GM21526 (cell line): ENCODE measurements around the gene TMEM53.

Source experiments
- ATAC-seq: cut with Tn5 transposase; IDR thresholded peaks from one replicate; pipeline ENCODE4 v1.9.1; 2021; ENCODE audit warnings: moderate library complexity; ENCODE audit not compliant: unreplicated experiment, low FRiP score

Gene TMEM53

GRCh38 chr1:44674113-44675000, at the start of gene TMEM53, which contains the start of gene ARMH1:
TSS of gene TMEM53 (minus strand) at chr1:44674481. CDS start at chr1:44674391, 90 bp downstream.
TSS of gene ARMH1 (plus strand) at chr1:44674714. CDS start at chr1:44689698, 14,984 bp downstream.
- ATAC-seq: peak; percentile 88

- ATAC-seq: no peak
Observed at GRCh38 chr1:44723496-44724295, 49.4 kb upstream of the TMEM53 start.

- no peak for ATAC-seq
Observed at GRCh38 chr1:44723064-44723463, 48.8 kb upstream of the TMEM53 start.

- ATAC-seq: peak; percentile 70
Observed at GRCh38 chr1:44721485-44722361, 47.4 kb upstream of the TMEM53 start.

GRCh38 chr1:44720281-44720680, 46.0 kb upstream of the TMEM53 start:
- ATAC-seq: no peak

GRCh38 chr1:44719318-44719717, 45.0 kb upstream of the TMEM53 start:
- no peak for ATAC-seq

GRCh38 chr1:44718091-44718490, 43.8 kb upstream of the TMEM53 start:
- no peak for ATAC-seq

GRCh38 chr1:44717653-44718052, 43.4 kb upstream of the TMEM53 start:
- ATAC-seq: no peak

- ATAC-seq: no peak
Observed at GRCh38 chr1:44717156-44717555, 42.9 kb upstream of the TMEM53 start.

GRCh38 chr1:44714944-44715571, 40.8 kb upstream of the TMEM53 start:
- ATAC-seq: peak; percentile 40

GRCh38 chr1:44714532-44714931, 40.3 kb upstream of the TMEM53 start:
- ATAC-seq: no peak

GRCh38 chr1:44713321-44713781, 39.1 kb upstream of the TMEM53 start:
- no peak for ATAC-seq

GRCh38 chr1:44707959-44708831, 33.9 kb upstream of the TMEM53 start:
- ATAC-seq: no peak

GRCh38 chr1:44707112-44707881, 33.0 kb upstream of the TMEM53 start:
- no peak for ATAC-seq

- no peak for ATAC-seq
Observed at GRCh38 chr1:44705938-44706337, 31.7 kb upstream of the TMEM53 start.

GRCh38 chr1:44705470-44705869, 31.2 kb upstream of the TMEM53 start:
- no peak for ATAC-seq

GRCh38 chr1:44701141-44701573, 26.9 kb upstream of the TMEM53 start:
- ATAC-seq: no peak

- ATAC-seq: no peak
Observed at GRCh38 chr1:44700573-44700972, 26.3 kb upstream of the TMEM53 start.
